ENCODE measurements around the gene CADM2.

GRCh38 chr3:85838921-85839320 is 880.1 kb downstream of the CADM2 start:
- TF ChIP-seq CTCF (tag by site-specific recombination; IDR thresholded peaks at IDR 0.05): no peak
- TF ChIP-seq PRDM4 (tag by site-specific recombination; IDR thresholded peaks at IDR 0.05): no peak
- TF ChIP-seq ZNF24 (tag by site-specific recombination; IDR thresholded peaks at IDR 0.05): no peak
- no peak for TF ChIP-seq ZNF112 (tag by site-specific recombination; IDR thresholded peaks at IDR 0.05)
- TF ChIP-seq REST (tag by site-specific recombination; IDR thresholded peaks at IDR 0.05): no peak
- TF ChIP-seq ZNF776 (tag by site-specific recombination; IDR thresholded peaks at IDR 0.05; ENCODE audit: borderline replicate concordance): no peak
- TF ChIP-seq YY1 (tag by site-specific recombination; IDR thresholded peaks at IDR 0.05): no peak
- TF ChIP-seq ZNF664 (tag by site-specific recombination; IDR thresholded peaks at IDR 0.05): no peak
- TF ChIP-seq ATF2 (tag by site-specific recombination; IDR thresholded peaks at IDR 0.05; ENCODE audit: low read depth): no peak
- TF ChIP-seq ZNF639 (tag by site-specific recombination; IDR thresholded peaks at IDR 0.05): no peak
